HG03575 (cell line): ENCODE results near the gene KIFC1.

Experiments used
- ATAC-seq: cut with Tn5 transposase; IDR thresholded peaks from one replicate; pipeline ENCODE4 v1.9.1; 2021; ENCODE audit not compliant: unreplicated experiment, insufficient number of reproducible peaks, low FRiP score; ENCODE audit errors: extremely low read depth

Gene KIFC1

GRCh38 chr6:33455051-33455450 lies 63.4 kb downstream of the KIFC1 start:
- ATAC-seq: no peak

- no peak for ATAC-seq
These were observed 64.5 kb downstream of the KIFC1 start for GRCh38 chr6:33456156-33456555.

- ATAC-seq: no peak
These were observed 67.1 kb downstream of the KIFC1 start for GRCh38 chr6:33458676-33459075.

- ATAC-seq: no peak
These were observed 67.6 kb downstream of the KIFC1 start for GRCh38 chr6:33459226-33459625.
